GM19463 (cell line): Measurements from ENCODE around the gene TBC1D8B.
"Not testable (repeated sequence)": the region's sequence is repeated elsewhere in the genome, so short reads cannot be mapped to it uniquely, and the experiment has no call there.

Experiments
- ATAC-seq: cut with Tn5 transposase; IDR thresholded peaks from one replicate; pipeline ENCODE4 v1.9.1; 2021; ENCODE audit warnings: mild to moderate bottlenecking, moderate library complexity; ENCODE audit not compliant: unreplicated experiment

Gene TBC1D8B

GRCh38 chrX:106802388-106803275, at the start of gene TBC1D8B:
TBC1D8B (plus strand) TSS chrX:106802673; CDS start chrX:106802854, 181 bp downstream.
- peak; percentile 88 for ATAC-seq

- not testable (repeated sequence) for ATAC-seq
These were observed 33.2 kb upstream of the TBC1D8B start for GRCh38 chrX:106769288-106769687.

GRCh38 chrX:106774981-106775380, 27.5 kb upstream of the TBC1D8B start:
- peak; percentile 58 for ATAC-seq

GRCh38 chrX:106780264-106780663, 22.2 kb upstream of the TBC1D8B start:
- no peak for ATAC-seq

- ATAC-seq: no peak
These were observed 21.7 kb upstream of the TBC1D8B start for GRCh38 chrX:106780664-106781377.

GRCh38 chrX:106783716-106784115, 18.8 kb upstream of the TBC1D8B start:
- ATAC-seq: no peak

GRCh38 chrX:106791495-106791894, 11.0 kb upstream of the TBC1D8B start:
- no peak for ATAC-seq

- peak; percentile 11 for ATAC-seq
These were observed 448 bp upstream of the TBC1D8B start for GRCh38 chrX:106802063-106802387.

GRCh38 chrX:106811131-106811910, 8.8 kb downstream of the TBC1D8B start:
- no peak for ATAC-seq

- ATAC-seq: not testable (repeated sequence)
These were observed 10.5 kb downstream of the TBC1D8B start for GRCh38 chrX:106812930-106813329.

- ATAC-seq: not testable (repeated sequence)
These were observed 11.6 kb downstream of the TBC1D8B start for GRCh38 chrX:106814093-106814492.

GRCh38 chrX:106862972-106863688, 60.7 kb downstream of the TBC1D8B start:
- ATAC-seq: peak; percentile 65

- ATAC-seq: no peak
These were observed 61.2 kb downstream of the TBC1D8B start for GRCh38 chrX:106863697-106864096.

GRCh38 chrX:106872796-106873195, 70.3 kb downstream of the TBC1D8B start:
- ATAC-seq: not testable (repeated sequence)

GRCh38 chrX:106874075-106874474, 71.6 kb downstream of the TBC1D8B start:
- ATAC-seq: no peak

GRCh38 chrX:106875151-106875550, 72.7 kb downstream of the TBC1D8B start:
- no peak for ATAC-seq

- ATAC-seq: no peak
These were observed 87.0 kb downstream of the TBC1D8B start for GRCh38 chrX:106889468-106889867.

GRCh38 chrX:106891762-106892460, 89.4 kb downstream of the TBC1D8B start:
- no peak for ATAC-seq

GRCh38 chrX:106894392-106894909, 92.0 kb downstream of the TBC1D8B start:
- peak; percentile 59 for ATAC-seq

- ATAC-seq: no peak
These were observed 92.5 kb downstream of the TBC1D8B start for GRCh38 chrX:106894978-106895452.
